Eye (tissue), 1 donor: ENCODE data around the gene USF2.
A peak's percentile ranks its signal among the peaks of the same experiment; 100 is the strongest.
"Not testable (repeated sequence)": the region's sequence is repeated elsewhere in the genome, so short reads cannot be mapped to it uniquely, and the experiment has no call there.

Experiments
- DNase-seq: peaks from one replicate; pipeline ENCODE4 v3.0.0-alpha.2; 2015

The USF2 gene

DNA sequence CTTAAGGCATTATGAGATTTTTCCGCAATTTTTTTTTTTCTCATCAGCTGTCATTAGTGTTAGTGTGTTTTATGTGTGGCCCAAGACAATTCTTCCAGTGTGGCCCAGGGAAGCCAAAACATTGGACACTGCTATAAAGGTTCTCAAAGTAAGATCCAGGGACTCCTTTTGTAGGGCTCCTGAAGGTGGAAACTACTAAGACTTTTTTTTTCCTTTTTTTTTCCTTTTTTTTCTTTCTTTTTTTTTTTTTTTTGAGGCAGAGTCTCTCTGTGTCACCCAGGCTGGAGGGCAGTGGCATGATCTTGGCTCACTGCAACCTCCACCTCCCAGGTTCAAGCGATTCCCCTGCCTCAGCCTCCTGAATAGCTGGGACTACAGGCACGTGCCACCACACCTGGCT is 16.7 kb downstream of the USF2 start:
- not testable (repeated sequence) for DNase-seq

DNA sequence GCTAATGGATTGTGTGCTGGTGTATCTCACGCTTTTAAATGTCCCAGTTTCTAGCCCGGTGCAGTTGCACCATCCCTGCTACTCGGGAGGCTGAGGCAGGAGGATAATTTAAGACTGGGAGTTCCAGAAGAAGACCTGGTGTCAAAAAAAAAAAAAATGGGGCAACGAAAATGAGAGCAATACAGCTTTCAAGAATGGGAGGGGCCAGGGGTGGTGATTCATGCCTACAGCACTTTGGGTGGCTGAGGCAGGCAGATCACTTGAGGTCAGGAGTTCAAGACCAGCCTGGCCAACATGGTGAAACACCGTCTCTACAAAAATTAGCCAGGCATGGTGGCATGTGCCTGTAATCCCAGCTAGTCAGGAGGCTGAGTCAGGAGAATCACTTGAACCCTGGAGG is 17.3 kb downstream of the USF2 start:
- DNase-seq = not testable (repeated sequence)

DNA sequence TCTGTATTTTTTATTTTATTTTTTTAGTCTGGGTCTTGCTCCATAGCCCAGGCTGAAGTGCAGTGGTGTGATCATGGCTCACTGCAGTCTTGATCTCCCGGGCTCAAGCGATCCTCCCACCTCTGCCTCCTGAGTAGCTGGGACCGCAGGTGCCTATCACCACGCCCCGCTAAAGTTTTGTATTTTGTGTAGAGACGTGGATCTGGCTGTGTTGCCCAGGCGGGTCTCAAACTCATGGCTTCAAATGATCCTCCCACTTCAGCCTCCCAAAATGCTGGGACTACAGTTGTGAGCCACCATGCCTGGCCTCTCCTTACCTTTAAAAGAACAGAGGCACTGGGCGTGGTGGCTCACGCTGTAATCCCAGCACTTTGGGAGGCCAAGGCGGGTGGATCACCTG is 19.0 kb downstream of the USF2 start:
- no peak for DNase-seq

DNA sequence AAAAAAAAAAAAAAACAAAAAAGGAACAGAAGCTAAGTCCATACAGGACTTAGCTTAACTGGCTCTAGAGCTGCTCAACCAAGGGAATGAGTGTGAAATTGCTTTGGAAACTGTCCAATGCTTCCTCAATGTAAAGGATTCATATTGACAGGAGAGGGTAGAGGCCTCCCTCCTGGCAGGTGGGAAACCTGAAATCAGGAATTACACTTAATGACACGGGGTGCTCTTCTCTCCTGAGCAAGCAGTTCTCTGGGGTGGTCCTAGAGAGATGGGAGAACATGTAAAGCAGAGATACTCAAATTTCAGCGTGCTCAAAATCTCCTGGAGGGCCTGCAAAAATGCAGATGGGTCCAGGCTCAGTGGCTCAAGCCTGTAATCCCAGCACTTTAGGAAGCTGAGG is 19.6 kb downstream of the USF2 start:
- DNase-seq = no peak

DNA sequence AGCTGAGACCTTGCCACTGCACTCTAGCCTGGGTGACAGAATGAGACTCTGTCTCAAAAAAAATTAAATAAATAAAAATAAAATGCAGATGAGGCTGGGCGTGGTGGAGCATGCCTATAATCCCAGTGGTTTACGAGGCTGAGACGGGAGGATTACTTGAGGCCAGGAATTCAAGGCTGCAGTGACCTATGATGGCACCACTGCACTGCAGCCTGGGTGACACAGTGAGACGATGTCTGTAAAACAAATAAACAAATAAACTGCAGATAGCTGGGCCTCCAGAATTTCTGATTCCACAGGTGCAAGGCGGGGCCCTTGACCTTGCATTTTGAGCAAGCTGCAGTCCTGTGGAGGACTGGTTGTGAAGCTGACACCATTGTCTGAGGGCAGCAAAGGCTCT is 20.1 kb downstream of the USF2 start:
- no peak for DNase-seq

DNA sequence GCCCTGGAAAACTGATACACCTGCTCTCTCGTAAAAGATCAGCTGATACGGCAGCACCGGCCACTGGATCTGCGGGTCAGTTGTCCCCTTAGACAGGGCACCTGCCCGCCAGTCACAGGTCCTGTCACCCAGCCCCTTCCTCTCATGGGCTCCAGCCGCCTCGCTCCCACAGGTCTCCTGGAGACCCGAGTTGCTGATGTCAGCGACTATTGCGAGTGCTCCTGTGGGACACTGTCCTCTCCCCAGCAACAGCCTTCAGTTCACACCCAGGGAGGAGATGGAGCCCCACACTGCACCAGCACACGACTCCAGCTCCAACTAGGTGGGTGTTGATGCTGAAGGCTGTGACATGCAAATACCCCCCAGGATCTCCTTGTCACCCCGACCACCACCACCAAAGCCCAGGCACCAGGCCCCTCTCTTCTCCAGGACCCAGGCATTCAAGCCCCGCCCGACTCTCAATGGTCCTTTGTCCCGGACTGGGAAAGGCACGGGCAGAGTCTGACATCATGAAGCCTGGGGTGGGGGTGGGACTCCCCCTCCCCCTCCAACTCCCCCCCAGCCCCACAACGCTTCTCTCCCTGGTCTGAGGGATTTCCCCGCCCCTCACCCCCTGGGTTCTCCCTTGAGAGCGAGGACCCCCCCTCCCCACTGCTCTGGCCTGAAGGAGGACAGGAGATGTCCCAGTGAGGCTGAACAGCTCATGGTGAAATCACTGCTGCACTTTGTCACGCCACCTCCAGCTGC is 21.8 kb downstream of the USF2 start:
- no peak for DNase-seq

DNA sequence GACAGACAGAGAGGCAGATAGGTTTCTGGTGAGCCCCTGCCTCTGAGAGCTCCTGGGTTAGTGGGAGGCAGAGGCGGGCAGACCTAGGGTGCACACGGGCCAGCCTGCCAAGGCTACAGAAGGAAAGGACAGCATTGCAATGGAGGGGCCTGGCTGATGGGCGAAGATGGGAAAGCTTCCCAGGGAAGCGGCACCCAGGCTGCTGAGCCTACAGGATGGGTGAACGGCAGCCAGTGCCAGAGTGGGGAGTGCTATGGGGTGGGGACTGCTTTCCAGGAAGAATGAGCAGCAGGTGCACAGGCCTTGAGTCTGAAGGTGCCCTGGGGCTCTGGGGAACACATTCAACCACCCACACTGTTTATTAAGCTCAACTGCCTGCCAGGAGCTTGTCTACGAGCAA is 22.5 kb downstream of the USF2 start:
- no peak for DNase-seq

DNA sequence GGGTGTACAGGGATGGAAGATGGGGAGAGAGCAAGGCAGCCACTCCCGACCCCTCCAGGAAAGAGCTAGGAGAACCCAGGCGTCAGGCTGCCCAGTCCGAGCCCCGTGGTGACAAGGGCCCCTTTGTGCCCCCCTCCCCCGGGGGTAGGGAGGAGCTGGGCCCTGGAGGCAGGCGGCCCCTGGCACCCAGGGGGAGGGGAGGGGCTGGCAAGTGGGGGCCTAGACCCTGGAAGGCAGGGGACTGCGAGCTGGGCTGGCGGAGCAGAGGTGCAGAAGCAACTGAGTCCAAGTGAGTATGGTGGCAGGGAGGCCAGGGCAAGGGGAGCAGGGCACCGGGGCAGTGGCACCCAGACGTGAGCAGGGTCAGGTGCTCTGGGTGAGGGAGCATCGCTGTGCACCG is 23.2 kb downstream of the USF2 start, which contains the start of gene MAG:
MAG (plus strand) TSS at position 246 of the 400 bp plus-strand sequence. CDS start 3,248 bp downstream, outside the sequence.
- no peak for DNase-seq

DNA sequence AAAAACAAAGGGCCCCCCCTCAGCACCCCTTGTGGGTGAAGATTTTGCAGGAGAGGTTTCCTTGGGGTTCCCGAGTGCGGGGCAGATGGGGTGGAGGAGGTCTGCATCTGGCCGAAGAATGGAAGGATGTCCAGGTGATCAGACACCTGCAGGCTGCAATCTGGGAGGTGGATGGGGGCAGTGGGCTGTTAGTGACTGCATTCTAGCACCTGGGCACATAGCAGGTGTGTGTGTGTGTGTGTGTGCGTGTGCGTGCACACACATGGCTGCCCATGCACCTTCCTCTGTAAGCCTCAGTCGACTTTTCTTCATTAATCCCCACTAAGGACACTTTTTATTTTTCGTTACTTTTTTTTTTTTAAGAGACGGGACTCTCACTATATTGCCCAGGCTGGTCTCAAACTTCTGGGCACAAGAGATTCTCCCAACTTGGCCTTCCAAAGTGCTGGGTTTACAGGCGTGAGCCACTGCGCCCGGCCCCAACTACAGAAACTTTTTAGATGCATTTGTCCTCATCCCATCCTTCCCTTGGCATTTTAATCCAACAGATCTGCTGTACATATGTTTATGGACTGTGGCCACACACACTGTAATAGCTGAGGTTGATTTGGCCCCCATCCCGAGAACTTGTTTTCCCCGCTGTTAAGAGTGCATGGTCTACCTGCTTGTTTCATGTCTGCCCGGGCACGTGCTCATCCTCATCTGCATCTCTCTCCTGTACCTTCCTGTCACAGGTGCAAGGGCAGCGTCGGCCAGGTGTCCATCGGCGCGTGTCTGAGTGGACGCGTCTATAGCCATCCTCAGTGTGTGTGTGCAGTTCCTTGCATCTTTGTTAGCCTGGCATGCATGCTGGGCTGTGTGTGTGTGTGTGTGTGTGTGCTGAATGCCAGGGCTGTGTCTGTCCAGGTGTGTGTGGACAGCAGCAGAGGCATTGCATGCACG is 23.9 kb downstream of the USF2 start:
- no peak for DNase-seq

DNA sequence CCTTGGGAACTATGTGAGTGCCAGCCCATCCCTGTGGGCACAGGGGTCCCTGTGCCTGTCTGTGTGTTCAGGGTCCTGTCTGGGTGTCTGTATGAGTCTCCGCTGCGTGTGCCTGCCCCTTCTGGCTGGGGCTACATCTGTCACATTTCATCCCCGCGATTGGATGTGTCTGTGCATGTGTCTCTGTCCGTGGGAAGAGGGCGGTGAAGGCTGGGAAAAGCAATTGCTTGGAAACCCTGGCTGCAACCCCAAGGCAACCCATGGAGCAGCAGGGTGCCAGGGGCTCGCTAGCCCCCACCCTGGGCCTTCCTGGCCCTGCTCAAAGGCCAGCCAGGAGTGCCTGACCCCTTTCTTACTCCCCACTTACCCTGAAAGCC is 24.6 kb downstream of the USF2 start:
- peak; percentile 33 for DNase-seq

DNA sequence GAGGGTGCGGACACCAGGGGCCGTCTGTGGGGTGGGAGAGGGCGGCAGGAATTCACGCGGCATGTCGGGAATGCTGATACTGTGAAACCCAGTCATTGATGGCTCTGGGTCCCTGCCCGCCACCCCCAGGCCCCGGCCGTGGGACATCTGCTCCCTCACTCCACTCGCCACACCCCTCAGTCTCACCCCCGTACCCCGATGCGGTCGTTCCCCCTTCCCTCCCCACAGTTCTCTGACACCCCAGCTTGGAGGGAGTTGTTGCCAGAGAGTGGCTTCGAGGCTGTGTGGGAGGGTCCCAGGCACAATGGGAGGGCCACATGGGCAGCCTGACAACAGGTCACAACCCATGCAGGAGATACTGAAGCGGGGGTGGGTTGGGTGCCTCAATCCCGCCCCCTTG is 25.0 kb downstream of the USF2 start:
- no peak for DNase-seq

DNA sequence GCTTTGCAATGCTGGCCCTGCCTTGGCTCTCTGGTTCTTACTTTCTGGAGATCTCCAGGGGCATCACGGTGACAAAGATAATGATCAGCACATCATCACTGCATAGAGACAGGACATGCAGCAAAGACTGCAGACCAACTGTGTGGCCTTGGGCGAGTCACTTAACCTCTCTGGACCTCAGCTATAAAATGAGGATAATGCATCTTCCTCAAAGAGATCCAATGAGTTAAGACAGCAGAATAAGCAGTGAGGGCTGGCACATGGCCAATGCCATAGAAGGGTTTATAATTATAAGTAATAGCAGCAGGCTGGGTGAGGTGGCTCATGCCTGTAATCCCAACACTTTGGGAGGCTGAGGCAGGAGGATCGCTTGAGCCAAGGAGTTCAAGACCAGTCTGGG is 25.6 kb downstream of the USF2 start:
- DNase-seq = no peak

DNA sequence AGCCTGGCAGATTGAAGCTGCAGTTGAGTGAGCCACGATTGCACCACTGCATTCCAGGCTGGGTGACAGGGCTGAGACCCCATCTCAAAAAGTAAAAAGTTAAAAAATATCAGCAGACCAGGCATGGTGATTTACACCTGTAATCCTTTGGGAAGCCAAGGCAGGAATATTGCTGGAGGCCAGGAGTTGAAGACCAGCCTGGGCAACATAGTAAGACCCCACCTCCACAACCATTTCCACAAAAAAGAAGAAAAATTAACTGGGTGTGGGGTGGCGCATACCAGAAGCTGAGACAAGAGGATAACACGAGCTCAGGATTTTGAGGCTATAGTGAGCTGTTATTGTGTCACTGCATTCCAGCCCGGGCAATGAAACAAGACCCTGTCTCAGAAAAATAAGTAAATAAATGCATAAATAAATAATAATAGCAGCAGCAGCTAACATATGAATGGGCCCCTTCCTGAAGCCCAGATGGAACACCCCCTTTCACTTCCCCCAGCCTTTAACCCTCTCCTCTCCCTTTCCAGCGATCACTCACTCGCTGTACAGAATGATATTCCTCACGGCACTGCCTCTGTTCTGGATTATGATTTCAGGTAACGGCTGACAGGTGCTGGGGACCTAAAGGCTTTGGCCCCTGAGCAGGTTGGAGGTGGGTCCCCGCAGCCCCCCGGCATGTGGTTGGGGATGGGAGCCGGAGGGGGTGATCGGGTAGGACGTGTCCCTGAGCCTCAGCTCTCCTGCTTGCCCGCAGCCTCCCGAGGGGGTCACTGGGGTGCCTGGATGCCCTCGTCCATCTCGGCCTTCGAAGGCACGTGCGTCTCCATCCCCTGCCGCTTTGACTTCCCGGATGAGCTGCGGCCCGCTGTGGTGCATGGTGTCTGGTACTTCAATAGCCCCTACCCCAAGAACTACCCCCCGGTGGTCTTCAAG is 26.4 kb downstream of the USF2 start:
- DNase-seq = no peak

DNA sequence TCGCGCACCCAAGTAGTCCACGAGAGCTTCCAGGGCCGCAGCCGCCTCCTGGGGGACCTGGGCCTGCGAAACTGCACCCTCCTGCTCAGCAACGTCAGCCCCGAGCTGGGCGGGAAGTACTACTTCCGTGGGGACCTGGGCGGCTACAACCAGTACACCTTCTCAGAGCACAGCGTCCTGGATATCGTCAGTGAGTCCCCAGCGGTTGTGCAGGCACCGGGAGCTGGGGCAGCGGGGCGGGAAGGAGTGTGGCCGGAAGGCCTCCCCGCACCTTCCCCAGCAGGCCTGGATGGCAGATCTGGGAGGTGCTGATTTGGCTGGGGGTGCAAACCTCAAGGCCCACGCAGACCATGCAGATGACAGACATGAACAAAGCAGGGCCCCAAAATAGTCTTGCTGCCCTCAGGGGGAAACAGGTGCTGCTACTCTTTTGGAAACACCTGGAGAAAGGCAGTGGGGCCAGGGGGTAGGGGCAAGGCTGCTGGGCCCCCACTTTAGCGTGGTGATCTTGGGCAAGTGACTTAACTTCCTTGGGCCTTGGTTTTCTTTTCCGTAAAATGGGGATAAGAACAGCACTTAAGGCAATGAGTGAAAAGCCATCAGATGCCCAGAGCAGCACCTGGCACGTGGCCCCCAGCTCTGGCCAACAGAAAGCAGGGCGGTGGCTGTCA is 27.2 kb downstream of the USF2 start:
- no peak for DNase-seq

DNA sequence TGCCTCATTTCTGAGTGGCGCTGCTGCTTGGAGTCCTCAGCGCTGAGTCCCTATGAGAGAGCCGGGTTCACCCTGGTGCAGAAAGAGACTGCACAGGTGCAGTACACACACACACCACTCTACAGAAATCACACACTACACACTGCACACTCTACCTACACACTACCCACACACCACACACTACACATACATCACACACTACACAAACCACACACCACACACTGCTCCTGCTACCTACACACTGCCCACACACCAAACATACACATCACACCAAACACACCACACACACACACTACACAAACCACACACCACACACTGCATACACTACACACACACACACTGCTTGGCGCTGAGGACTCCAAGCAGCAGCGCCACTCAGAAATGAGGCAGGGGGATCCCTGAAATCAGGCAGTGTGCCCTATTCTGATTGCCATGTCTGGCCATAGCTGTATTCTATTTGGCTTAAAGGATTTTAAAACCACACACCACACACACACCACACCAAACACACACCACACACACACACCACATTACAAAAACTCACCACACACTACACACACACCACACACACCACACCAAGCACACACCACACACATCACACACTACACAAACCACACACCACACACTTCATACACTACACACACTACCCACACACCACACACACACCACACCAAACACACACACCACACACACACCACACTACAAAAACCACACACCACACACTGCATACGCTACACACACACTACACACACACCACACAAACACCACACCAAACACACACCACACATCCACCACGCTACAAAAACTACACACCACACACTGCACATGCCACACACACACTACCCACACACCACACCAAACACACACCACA is 28.1 kb downstream of the USF2 start:
- no peak for DNase-seq

DNA sequence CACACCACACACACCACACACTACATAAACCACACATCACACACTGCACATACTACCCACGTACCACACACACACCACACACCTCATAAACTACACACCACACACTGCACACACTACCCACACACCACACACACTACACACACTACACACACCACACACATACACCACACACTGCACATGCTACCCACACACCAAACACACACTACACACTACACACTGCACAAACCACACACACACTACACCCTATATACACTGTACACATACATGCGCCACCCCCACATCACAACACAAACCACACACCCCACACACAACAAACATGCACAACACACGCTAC is 28.7 kb downstream of the USF2 start:
- no peak for DNase-seq

DNA sequence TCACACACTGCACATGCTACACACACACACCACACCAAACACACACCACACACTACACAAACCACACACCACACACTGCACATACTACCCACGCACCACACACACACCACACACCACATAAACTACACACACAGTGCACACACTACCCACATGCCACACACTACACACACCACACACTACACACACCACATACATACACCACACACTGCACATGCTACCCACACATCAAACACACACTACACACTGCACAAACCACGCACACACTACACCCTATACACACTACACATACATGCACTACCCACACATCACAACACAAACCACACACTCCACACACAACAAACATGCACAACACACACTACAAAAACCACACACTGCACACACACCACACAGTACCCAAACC is 29.2 kb downstream of the USF2 start:
- no peak for DNase-seq

DNA sequence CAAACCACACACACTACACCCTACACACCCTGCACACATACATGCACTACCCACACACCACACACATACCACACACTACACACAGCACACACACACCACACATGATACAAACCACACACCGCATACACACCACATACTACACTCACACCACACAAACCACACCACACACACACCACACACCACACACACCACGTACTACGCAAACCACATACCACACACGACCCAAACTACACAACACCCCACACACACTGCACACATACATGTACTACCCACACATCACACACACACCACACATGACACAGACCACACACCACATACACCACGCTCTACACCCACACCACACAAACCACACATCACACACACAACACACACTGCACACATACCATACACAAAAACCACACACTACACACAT is 29.8 kb downstream of the USF2 start:
- no peak for DNase-seq

DNA sequence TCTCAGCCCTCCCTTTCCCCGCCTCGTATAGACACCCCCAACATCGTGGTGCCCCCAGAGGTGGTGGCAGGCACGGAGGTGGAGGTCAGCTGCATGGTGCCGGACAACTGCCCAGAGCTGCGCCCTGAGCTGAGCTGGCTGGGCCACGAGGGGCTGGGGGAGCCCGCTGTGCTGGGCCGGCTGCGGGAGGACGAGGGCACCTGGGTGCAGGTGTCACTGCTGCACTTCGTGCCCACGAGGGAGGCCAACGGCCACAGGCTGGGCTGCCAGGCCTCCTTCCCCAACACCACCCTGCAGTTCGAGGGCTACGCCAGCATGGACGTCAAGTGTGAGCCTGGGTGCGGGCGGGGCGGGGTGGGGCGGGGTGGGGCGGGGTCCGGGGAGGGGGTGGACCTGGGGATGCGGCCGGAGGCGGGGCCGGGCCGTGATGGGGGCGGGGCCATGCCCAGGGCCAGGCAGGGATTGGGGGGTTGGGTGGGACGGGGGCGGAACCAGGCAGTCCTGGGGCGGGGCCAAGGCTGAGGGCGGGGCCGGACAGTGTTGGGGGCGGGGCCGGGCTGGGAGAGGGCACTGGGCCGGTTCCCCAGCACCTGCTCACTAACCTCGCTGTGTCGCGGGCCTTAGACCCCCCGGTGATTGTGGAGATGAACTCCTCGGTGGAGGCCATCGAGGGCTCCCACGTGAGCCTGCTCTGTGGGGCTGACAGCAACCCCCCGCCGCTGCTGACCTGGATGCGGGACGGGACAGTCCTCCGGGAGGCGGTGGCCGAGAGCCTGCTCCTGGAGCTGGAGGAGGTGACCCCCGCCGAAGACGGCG is 31.0 kb downstream of the USF2 start:
- no peak for DNase-seq

DNA sequence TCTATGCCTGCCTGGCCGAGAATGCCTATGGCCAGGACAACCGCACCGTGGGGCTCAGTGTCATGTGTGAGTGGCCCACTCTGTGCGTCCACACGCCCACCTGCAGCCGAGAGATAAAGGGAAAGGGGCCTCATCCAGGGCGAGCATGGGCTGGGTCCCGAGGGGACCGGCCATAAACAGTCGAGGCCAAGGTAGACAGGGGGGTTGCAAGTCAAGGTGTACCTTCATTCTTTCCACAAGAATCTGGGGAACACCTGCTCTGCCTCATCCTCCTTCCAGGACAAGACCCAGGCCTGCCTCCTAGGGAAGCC is 31.5 kb downstream of the USF2 start:
- DNase-seq = no peak

DNA sequence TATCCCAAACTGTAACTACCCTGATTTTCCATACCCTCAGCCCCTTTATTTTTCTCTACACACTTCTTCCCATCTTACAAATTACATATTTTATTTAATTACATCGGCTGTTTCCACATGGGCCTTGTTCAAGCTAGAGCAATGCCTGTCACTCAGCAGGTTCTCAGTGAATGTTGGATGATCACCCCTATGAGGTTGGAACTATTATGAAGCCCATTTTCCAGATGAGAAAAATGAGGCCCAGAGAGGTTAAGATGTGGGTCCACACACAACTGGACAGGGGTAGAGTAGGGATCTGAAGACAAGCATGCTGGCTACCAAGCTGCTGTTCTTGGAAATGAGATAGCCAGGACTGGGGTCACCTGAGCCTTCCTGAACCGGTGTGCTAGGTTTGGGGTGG is 33.2 kb downstream of the USF2 start:
- DNase-seq = no peak
